Measurements from ENCODE around the gene COL20A1.

Gene COL20A1

GRCh38 chr20:63320616-63321147 lies 27.7 kb downstream of the COL20A1 start:
- no peak for DNase-seq (ENCODE audit: low read depth)

GRCh38 chr20:63321148-63321831 lies 28.3 kb downstream of the COL20A1 start:
- no peak for DNase-seq (ENCODE audit: low read depth)

GRCh38 chr20:63322146-63322932 lies 29.4 kb downstream of the COL20A1 start:
- DNase-seq (ENCODE audit: low read depth): no peak

GRCh38 chr20:63322933-63323273 lies 29.9 kb downstream of the COL20A1 start:
- no peak for DNase-seq (ENCODE audit: low read depth)

- no peak for DNase-seq (ENCODE audit: low read depth)
Measured at GRCh38 chr20:63323357-63323981, 30.5 kb downstream of the COL20A1 start.

GRCh38 chr20:63325021-63325471 lies 32.1 kb downstream of the COL20A1 start:
- DNase-seq (ENCODE audit: low read depth): no peak

- no peak for DNase-seq (ENCODE audit: low read depth)
Measured at GRCh38 chr20:63325554-63326313, 32.7 kb downstream of the COL20A1 start.

- DNase-seq (ENCODE audit: low read depth): no peak
Measured at GRCh38 chr20:63326314-63327230, 33.6 kb downstream of the COL20A1 start.

- no peak for DNase-seq (ENCODE audit: low read depth)
Measured at GRCh38 chr20:63327231-63327745, 34.3 kb downstream of the COL20A1 start.

- DNase-seq (ENCODE audit: low read depth): no peak
Measured at GRCh38 chr20:63328026-63328700, 35.2 kb downstream of the COL20A1 start.

GRCh38 chr20:63328718-63329275 lies 35.8 kb downstream of the COL20A1 start:
- no peak for DNase-seq (ENCODE audit: low read depth)

GRCh38 chr20:63329331-63330083 lies 36.5 kb downstream of the COL20A1 start:
- no peak for DNase-seq (ENCODE audit: low read depth)

GRCh38 chr20:63330084-63330760 lies 37.2 kb downstream of the COL20A1 start:
- DNase-seq (ENCODE audit: low read depth): no peak

- DNase-seq (ENCODE audit: low read depth): no peak
Measured at GRCh38 chr20:63330940-63331339, 38.0 kb downstream of the COL20A1 start.

GRCh38 chr20:63331741-63332400 lies 38.9 kb downstream of the COL20A1 start:
- DNase-seq (ENCODE audit: low read depth): no peak

- DNase-seq (ENCODE audit: low read depth): no peak
Measured at GRCh38 chr20:63332488-63333240, 39.7 kb downstream of the COL20A1 start.

GRCh38 chr20:63333241-63333836 lies 40.4 kb downstream of the COL20A1 start:
- no peak for DNase-seq (ENCODE audit: low read depth)

All from stromal cell of bone marrow (primary cell).